Neural progenitor cell (in vitro differentiated cells): ENCODE results near the gene CAP2.

ENCODE experiments used
- EZH2 ChIP-seq: fragments of 200-600 bp; sonication (generic); IDR thresholded peaks from 2 replicates; pipeline ENCODE4 v1.6.1; 2017; ENCODE audit warnings: antibody characterized with exemption, mild to moderate bottlenecking, moderate library complexity
- EZH2phosphoT487 ChIP-seq: fragments of 200-600 bp; sonication (generic); IDR thresholded peaks from 2 replicates; pipeline ENCODE4 v1.6.1; 2017; ENCODE audit warnings: antibody characterized with exemption
- TF ChIP-seq, protein P1 (sequence below): fragments of 200-600 bp; sonication (generic); IDR thresholded peaks from 2 replicates; pipeline ENCODE4 v1.5.1; 2017; ENCODE audit warnings: antibody characterized with exemption, mild to moderate bottlenecking

DNA sequence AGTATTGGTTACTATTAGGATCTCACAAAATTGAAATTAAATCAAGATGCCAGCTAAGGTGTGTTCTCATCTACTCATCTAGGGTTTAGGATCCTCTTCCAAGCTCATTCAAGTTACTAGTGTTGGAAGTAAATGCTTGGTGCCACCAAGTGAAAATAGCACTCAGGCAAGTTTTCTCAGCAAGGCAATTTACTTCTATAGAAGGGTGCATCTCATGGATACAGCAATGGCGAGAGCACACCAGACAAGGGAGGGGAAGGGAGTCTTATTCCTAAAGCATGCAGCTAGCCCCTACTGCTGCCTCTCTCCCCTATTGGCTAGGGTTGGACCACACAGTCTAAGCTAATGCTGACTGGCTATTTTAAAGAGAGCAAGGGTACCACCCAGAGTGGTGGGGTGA is 183.7 kb downstream of the CAP2 start:
- TF ChIP-seq, protein P1, sequence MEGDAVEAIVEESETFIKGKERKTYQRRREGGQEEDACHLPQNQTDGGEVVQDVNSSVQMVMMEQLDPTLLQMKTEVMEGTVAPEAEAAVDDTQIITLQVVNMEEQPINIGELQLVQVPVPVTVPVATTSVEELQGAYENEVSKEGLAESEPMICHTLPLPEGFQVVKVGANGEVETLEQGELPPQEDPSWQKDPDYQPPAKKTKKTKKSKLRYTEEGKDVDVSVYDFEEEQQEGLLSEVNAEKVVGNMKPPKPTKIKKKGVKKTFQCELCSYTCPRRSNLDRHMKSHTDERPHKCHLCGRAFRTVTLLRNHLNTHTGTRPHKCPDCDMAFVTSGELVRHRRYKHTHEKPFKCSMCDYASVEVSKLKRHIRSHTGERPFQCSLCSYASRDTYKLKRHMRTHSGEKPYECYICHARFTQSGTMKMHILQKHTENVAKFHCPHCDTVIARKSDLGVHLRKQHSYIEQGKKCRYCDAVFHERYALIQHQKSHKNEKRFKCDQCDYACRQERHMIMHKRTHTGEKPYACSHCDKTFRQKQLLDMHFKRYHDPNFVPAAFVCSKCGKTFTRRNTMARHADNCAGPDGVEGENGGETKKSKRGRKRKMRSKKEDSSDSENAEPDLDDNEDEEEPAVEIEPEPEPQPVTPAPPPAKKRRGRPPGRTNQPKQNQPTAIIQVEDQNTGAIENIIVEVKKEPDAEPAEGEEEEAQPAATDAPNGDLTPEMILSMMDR = no peak
- TF ChIP-seq EZH2 (no peak), EZH2phosphoT487 (no peak)
